ENCODE results near the gene GJC2. TPM values are rescaled to one million over a fixed set of nuclear protein-coding genes. Genes with fewer than 3 reads are reported as not detected.

The GJC2 gene
- total RNA-seq, 6 donors from 2014 or later = 1.4 to 8.7 (median 2.0) TPM

GRCh38 chr1:228198977-228199590 is 49.4 kb downstream of the GJC2 start:
- Histone ChIP-seq H3K36me3 (peaks cover 0 to 3% (median 0%) of the 10 kb centered on the region in 4 donors), H3K4me1 (no peaks in the 10 kb centered on the region), H3K4me3 (no peak overlapping the region), H3K9me3 (peaks cover 5 to 10% (median 9%) of the 10 kb centered on the region in 4 donors), H3K27ac (no peak overlapping the region), H3K27me3 (no peaks in the 10 kb centered on the region)
- WGBS, 2 donors = 65% methylated on average over 2 of the region's 2 CpGs
- no peak for ATAC-seq (ENCODE audit: low FRiP score in 2 of 2)
- TF ChIP-seq CTCF (IDR thresholded peaks at IDR 0.05) (no peak), EP300 (IDR thresholded peaks at IDR 0.05) (no peak), POLR2AphosphoS5 (IDR thresholded peaks at IDR 0.05) (no peak), POLR2A (IDR thresholded peaks at IDR 0.05) (no peak)
- DNase-seq = no peak

GRCh38 chr1:228204958-228205357 is 55.2 kb downstream of the GJC2 start:
- WGBS, 2 donors = 60 to 63% methylated on average over 8 of the region's 8 CpGs
- H3K36me3 ChIP-seq = peaks cover 0 to 1% (median 0%) of the 10 kb centered on the region in 4 donors
- H3K4me1 ChIP-seq = peaks cover 0 to 8% (median 2%) of the 10 kb centered on the region in 4 donors
- no peaks in the 10 kb centered on the region for H3K9me3 ChIP-seq
- no peak for ATAC-seq (ENCODE audit: low FRiP score in 2 of 2)
- DNase-seq = no peak
- TF ChIP-seq POLR2AphosphoS5 (IDR thresholded peaks at IDR 0.05) (no peak), POLR2A (IDR thresholded peaks at IDR 0.05) (no peak)
- no peak overlapping the region for H3K27ac ChIP-seq
- H3K4me3 ChIP-seq = no peak overlapping the region
- no peaks in the 10 kb centered on the region for H3K27me3 ChIP-seq

- peak in 1 of 2 donors; percentile 8 for DNase-seq
- ATAC-seq (ENCODE audit: low FRiP score in 2 of 2) = no peak
- H3K4me3 ChIP-seq = no peak overlapping the region
- H3K4me1 ChIP-seq = peaks cover 0 to 8% (median 2%) of the 10 kb centered on the region in 4 donors
- TF ChIP-seq CTCF (IDR thresholded peaks at IDR 0.05) = no peak
- TF ChIP-seq POLR2A (IDR thresholded peaks at IDR 0.05) = no peak
- no peak for TF ChIP-seq EP300 (IDR thresholded peaks at IDR 0.05)
- TF ChIP-seq POLR2AphosphoS5 (IDR thresholded peaks at IDR 0.05) = no peak
- H3K27me3 ChIP-seq = no peaks in the 10 kb centered on the region
- 18 to 47% methylated on average over 8 to 15 of the region's 15 CpGs for WGBS, 2 donors
- no peaks in the 10 kb centered on the region for H3K9me3 ChIP-seq
- H3K36me3 ChIP-seq = peaks cover 0 to 3% (median 0%) of the 10 kb centered on the region in 4 donors
- H3K27ac ChIP-seq = no peak overlapping the region
Measured at GRCh38 chr1:228205526-228206436, 56.1 kb downstream of the GJC2 start.

GRCh38 chr1:228206582-228207351 is 57.0 kb downstream of the GJC2 start:
- ATAC-seq (ENCODE audit: low FRiP score in 2 of 2) = peak in 1 of 2 donors; percentile 49

More at GRCh38 chr1:228206582-228207351, 57.0 kb downstream of the GJC2 start:
- Histone ChIP-seq H3K4me1 (peaks cover 0 to 8% (median 2%) of the 10 kb centered on the region in 4 donors), H3K9me3 (no peaks in the 10 kb centered on the region), H3K4me3 (no peak overlapping the region), H3K27ac (no peak overlapping the region), H3K36me3 (peaks cover 0 to 3% (median 0%) of the 10 kb centered on the region in 4 donors), H3K27me3 (no peaks in the 10 kb centered on the region)
- DNase-seq = no peak
- TF ChIP-seq POLR2A (IDR thresholded peaks at IDR 0.05) = no peak
- no peak for TF ChIP-seq CTCF (IDR thresholded peaks at IDR 0.05)
- no peak for TF ChIP-seq POLR2AphosphoS5 (IDR thresholded peaks at IDR 0.05)
- no peak for TF ChIP-seq EP300 (IDR thresholded peaks at IDR 0.05)
- WGBS, 2 donors = 56 to 63% methylated on average over 6 to 16 of the region's 16 CpGs

Measured in upper lobe of left lung (tissue), 6 donors.